H9 (cell line): ENCODE data around the gene STK11IP. TPM values are rescaled to one million over a fixed set of nuclear protein-coding genes. Genes with fewer than 3 reads are reported as not detected.

Experiments used
- DNase-seq: peaks from one replicate; pipeline ENCODE4 v3.0.0-alpha.2; 2017
- H2AFZ ChIP-seq: one replicate; pipeline ENCODE4 v1.6.1; 2013; ENCODE audit warnings: mild to moderate bottlenecking, low read length, control low read depth, moderate library complexity
- H2AK5ac ChIP-seq: 2 replicates; pipeline ENCODE4 v1.6.1; 2013; ENCODE audit warnings: low read length, control low read depth, mixed read lengths; ENCODE audit not compliant: insufficient read length
- H2BK120ac ChIP-seq: one replicate; pipeline ENCODE4 v1.6.1; 2013; ENCODE audit warnings: low read depth, mild to moderate bottlenecking, low read length, control low read depth, inconsistent platforms; ENCODE audit not compliant: poor library complexity, severe bottlenecking
- H2BK12ac ChIP-seq: 2 replicates; pipeline ENCODE4 v1.6.1; 2013; ENCODE audit warnings: low read length, control low read depth, mixed read lengths, low read depth; ENCODE audit not compliant: insufficient read length
- H2BK15ac ChIP-seq: 2 replicates; pipeline ENCODE4 v1.6.1; 2013; ENCODE audit warnings: low read depth, low read length, control low read depth
- H2BK20ac ChIP-seq: one replicate; pipeline ENCODE4 v1.6.1; 2013; ENCODE audit warnings: low read depth, mild to moderate bottlenecking, low read length, control low read depth, inconsistent platforms; ENCODE audit not compliant: poor library complexity, severe bottlenecking
- H2BK5ac ChIP-seq: 2 replicates; pipeline ENCODE4 v1.6.1; 2013; ENCODE audit warnings: low read length, control low read depth, mixed read lengths; ENCODE audit not compliant: insufficient read length
- H3K14ac ChIP-seq: 2 replicates; pipeline ENCODE4 v1.6.1; 2013; ENCODE audit warnings: low read length, control low read depth; ENCODE audit not compliant: insufficient read depth
- H3K18ac ChIP-seq: 2 replicates; pipeline ENCODE4 v1.6.1; 2013; ENCODE audit warnings: low read depth, mild to moderate bottlenecking, mixed read lengths, low read length, control low read depth; ENCODE audit not compliant: insufficient read length
- H3K23ac ChIP-seq: 2 replicates; pipeline ENCODE4 v1.6.1; 2013; ENCODE audit warnings: low read length, control low read depth, mixed read lengths, low read depth; ENCODE audit not compliant: insufficient read length
- H3K23me2 ChIP-seq: 2 replicates; pipeline ENCODE4 v1.6.1; 2013; ENCODE audit warnings: low read depth, mild to moderate bottlenecking, mixed read lengths, low read length, control low read depth; ENCODE audit not compliant: insufficient read length, poor library complexity, severe bottlenecking
- H3K27ac ChIP-seq: 2 replicates; pipeline ENCODE4 v1.5.1; 2013; ENCODE audit warnings: low read length, control low read depth, mixed read lengths, low read depth; ENCODE audit not compliant: insufficient read length
- H3K27me3 ChIP-seq: 2 replicates; pipeline ENCODE4 v1.6.1; 2013; ENCODE audit warnings: low read length, control low read depth, inconsistent platforms; ENCODE audit not compliant: insufficient read depth
- H3K4ac ChIP-seq: 2 replicates; pipeline ENCODE4 v1.6.1; 2013; ENCODE audit warnings: low read depth, mild to moderate bottlenecking, control low read depth, inconsistent platforms, low read length, moderate library complexity
- H3K4me1 ChIP-seq: 2 replicates; pipeline ENCODE4 v1.6.1; 2013; ENCODE audit warnings: low read length, control low read depth, inconsistent platforms; ENCODE audit not compliant: insufficient read depth
- H3K4me2 ChIP-seq: 2 replicates; pipeline ENCODE4 v1.6.1; 2013; ENCODE audit warnings: low read length, control low read depth, mixed read lengths; ENCODE audit not compliant: insufficient read length, insufficient read depth
- H3K56ac ChIP-seq: 2 replicates; pipeline ENCODE4 v1.6.1; 2013; ENCODE audit warnings: low read depth, mild to moderate bottlenecking, mixed read lengths, low read length, control low read depth; ENCODE audit not compliant: insufficient read length
- H3K79me1 ChIP-seq: 2 replicates; pipeline ENCODE4 v1.6.1; 2013; ENCODE audit warnings: low read depth, mild to moderate bottlenecking, moderate library complexity, low read length, control low read depth, inconsistent platforms; ENCODE audit not compliant: insufficient read depth, poor library complexity, severe bottlenecking
- H3K79me2 ChIP-seq: 2 replicates; pipeline ENCODE4 v1.6.1; 2013; ENCODE audit warnings: low read length, control low read depth, inconsistent platforms; ENCODE audit not compliant: insufficient read depth
- H3K9ac ChIP-seq: 2 replicates; pipeline ENCODE4 v1.6.1; 2013; ENCODE audit warnings: low read length, control low read depth, mixed read lengths; ENCODE audit not compliant: insufficient read length; ENCODE audit errors: extremely low read depth
- H3K9me3 ChIP-seq: one replicate; pipeline ENCODE4 v1.6.1; 2013; ENCODE audit warnings: low read depth, low read length, inconsistent platforms; ENCODE audit not compliant: control insufficient read depth
- H3T11ph ChIP-seq: one replicate; pipeline ENCODE4 v1.6.1; 2013; ENCODE audit warnings: mild to moderate bottlenecking, low read length, control low read depth, inconsistent platforms
- H4K20me1 ChIP-seq: one replicate; pipeline ENCODE4 v1.6.1; 2013; ENCODE audit not compliant: control insufficient read depth, insufficient read length, insufficient read depth
- H4K5ac ChIP-seq: 2 replicates; pipeline ENCODE4 v1.6.1; 2013; ENCODE audit warnings: low read depth, mild to moderate bottlenecking, mixed read lengths, low read length, control low read depth; ENCODE audit not compliant: insufficient read length
- H4K8ac ChIP-seq: replicated peaks from 2 replicates; pipeline ENCODE4 v1.6.1; 2013; ENCODE audit warnings: low read length, control low read depth, mixed read lengths, low read depth; ENCODE audit not compliant: insufficient read length
- H4K91ac ChIP-seq: 2 replicates; pipeline ENCODE4 v1.6.1; 2013; ENCODE audit warnings: low read depth, mild to moderate bottlenecking, moderate library complexity, mixed read lengths, low read length, control low read depth; ENCODE audit not compliant: insufficient read length
- H3K27ac Mint-ChIP-seq, 3 experiments: 2 replicates in 2 of 3; 3 replicates in 1 of 3; pipeline ENCODE4 v1.8.0; 2020 to 2021; ENCODE audit warnings: mixed read lengths in 3 of 3, mild to moderate bottlenecking in 1 of 3, moderate library complexity in 1 of 3
- H3K27me3 Mint-ChIP-seq: 2 replicates; pipeline ENCODE4 v1.8.0; 2021; ENCODE audit warnings: low read depth, mild to moderate bottlenecking, moderate library complexity, mixed read lengths
- H3K36me3 Mint-ChIP-seq, 3 experiments: 2 replicates in 2 of 3; 3 replicates in 1 of 3; pipeline ENCODE4 v1.8.0; 2020 to 2021; ENCODE audit warnings: low read depth in 3 of 3, mixed read lengths in 3 of 3; ENCODE audit not compliant: insufficient read depth in 1 of 3
- H3K4me1 Mint-ChIP-seq, 2 experiments: 2 replicates each; pipeline ENCODE4 v1.8.0; 2020; ENCODE audit warnings: mixed read lengths in 2 of 2
- H3K4me3 Mint-ChIP-seq, 2 experiments: 2 replicates in 1 of 2; 3 replicates in 1 of 2; pipeline ENCODE4 v1.8.0; 2020 to 2021; ENCODE audit warnings: mild to moderate bottlenecking in 2 of 2, mixed read lengths in 2 of 2, moderate library complexity in 1 of 2
- H3K9me3 Mint-ChIP-seq, 2 experiments: 2 replicates in 1 of 2; 3 replicates in 1 of 2; pipeline ENCODE4 v1.8.0; 2020; ENCODE audit warnings: mild to moderate bottlenecking in 2 of 2, mixed read lengths in 2 of 2, moderate library complexity in 1 of 2
- WGBS: extraction: QIAGEN DNeasy Blood & Tissue Kit; methylation state at CpG from one replicate; pipeline ENCODE4 v1.1.7; 2013; ENCODE audit warnings: missing lambda C conversion rate, low lambda C conversion rate, mixed read lengths; ENCODE audit not compliant: insufficient read length; ENCODE audit errors: extremely low coverage; 5-methylcytosine and 5-hydroxymethylcytosine counted together
- total RNA-seq: library from RNA; stranded (reverse); gene quantifications from 2 replicates; pipeline ENCODE4 v1.2.1, GENCODE V29; 2021
- TF ChIP-seq, protein P1 (sequence below): fragments of 200-600 bp; sonication (generic); conservative IDR thresholded peaks from 3 replicates; pipeline ENCODE4 v1.8.0; 2021; ENCODE audit warnings: antibody characterized with exemption, mild to moderate bottlenecking

The STK11IP gene
- total RNA-seq, 1 experiment from 2014 or later: 31.1 TPM

DNA sequence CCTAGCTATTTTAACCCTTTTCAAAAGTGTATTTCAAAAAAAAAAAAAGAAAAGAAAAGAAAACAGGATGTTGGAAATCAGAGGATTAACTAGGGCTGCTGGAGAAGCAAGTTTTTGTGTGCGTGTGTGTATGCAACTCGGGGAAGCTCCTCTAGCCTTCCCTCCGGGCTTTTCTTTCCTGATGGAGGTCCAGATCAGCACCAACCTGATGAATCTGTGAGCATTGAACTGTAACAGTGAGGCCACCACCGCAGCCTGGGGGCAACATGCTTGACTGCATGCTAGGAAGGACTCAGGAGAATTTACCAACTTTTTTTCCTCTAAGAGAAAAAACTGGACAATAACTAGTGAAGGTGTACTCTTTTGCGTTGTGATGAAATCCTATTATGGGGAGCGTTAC lies 28.6 kb upstream of the STK11IP start:
- H3K56ac ChIP-seq: no peak overlapping the region
- H4K20me1 ChIP-seq: no peaks in the 10 kb centered on the region
- no peak overlapping the region for H3K4me2 ChIP-seq
- H2BK20ac ChIP-seq: no peak overlapping the region
- H3K79me2 ChIP-seq: no peaks in the 10 kb centered on the region
- Mint-ChIP-seq H3K36me3 (peaks cover 39 to 51% (median 50%) of the 10 kb centered on the region in 3 experiments), H3K27ac (no peak overlapping the region), H3K4me1 (peaks cover 53 to 61% of the 10 kb centered on the region in 2 experiments), H3K4me3 (peak overlapping the region in 1 of 2 experiments; percentile 83; a peak in 1 of 5 replicates), H3K27me3 (peaks cover 13% of the 10 kb centered on the region), H3K9me3 (no peaks in the 10 kb centered on the region; a peak in 1 of 5 replicates)
- H2AFZ ChIP-seq: no peak overlapping the region
- no peaks in the 10 kb centered on the region for H3K79me1 ChIP-seq
- H3K23me2 ChIP-seq: peaks cover 7% of the 10 kb centered on the region
- no peak overlapping the region for H3K4ac ChIP-seq
- no peak overlapping the region for H4K91ac ChIP-seq
- H2BK5ac ChIP-seq: no peak overlapping the region
- H3K9me3 ChIP-seq: no peaks in the 10 kb centered on the region
- no peak overlapping the region for H3T11ph ChIP-seq
- no peak overlapping the region for H2BK120ac ChIP-seq
- no CpG with 5 or more reads among the region's 6 CpGs for WGBS
- TF ChIP-seq, protein P1, sequence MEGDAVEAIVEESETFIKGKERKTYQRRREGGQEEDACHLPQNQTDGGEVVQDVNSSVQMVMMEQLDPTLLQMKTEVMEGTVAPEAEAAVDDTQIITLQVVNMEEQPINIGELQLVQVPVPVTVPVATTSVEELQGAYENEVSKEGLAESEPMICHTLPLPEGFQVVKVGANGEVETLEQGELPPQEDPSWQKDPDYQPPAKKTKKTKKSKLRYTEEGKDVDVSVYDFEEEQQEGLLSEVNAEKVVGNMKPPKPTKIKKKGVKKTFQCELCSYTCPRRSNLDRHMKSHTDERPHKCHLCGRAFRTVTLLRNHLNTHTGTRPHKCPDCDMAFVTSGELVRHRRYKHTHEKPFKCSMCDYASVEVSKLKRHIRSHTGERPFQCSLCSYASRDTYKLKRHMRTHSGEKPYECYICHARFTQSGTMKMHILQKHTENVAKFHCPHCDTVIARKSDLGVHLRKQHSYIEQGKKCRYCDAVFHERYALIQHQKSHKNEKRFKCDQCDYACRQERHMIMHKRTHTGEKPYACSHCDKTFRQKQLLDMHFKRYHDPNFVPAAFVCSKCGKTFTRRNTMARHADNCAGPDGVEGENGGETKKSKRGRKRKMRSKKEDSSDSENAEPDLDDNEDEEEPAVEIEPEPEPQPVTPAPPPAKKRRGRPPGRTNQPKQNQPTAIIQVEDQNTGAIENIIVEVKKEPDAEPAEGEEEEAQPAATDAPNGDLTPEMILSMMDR: no peak
- DNase-seq: no peak
- H3K27me3 ChIP-seq: no peaks in the 10 kb centered on the region; the same call in 1 of the 2 replicates
- no peak overlapping the region for H3K9ac ChIP-seq
- H2AK5ac ChIP-seq: no peak overlapping the region
- H4K5ac ChIP-seq: no peak overlapping the region
- H2BK12ac ChIP-seq: no peak overlapping the region
- H4K8ac ChIP-seq: no peak overlapping the region
- no peak overlapping the region for H3K18ac ChIP-seq
- H3K23ac ChIP-seq: no peak overlapping the region
- H3K27ac ChIP-seq: no peak overlapping the region
- no peak overlapping the region for H2BK15ac ChIP-seq
- H3K14ac ChIP-seq: no peak overlapping the region
- peaks cover 8% of the 10 kb centered on the region; the same call in 1 of the 2 replicates for H3K4me1 ChIP-seq
